ENCODE measurements around the gene MAPT.

DNA sequence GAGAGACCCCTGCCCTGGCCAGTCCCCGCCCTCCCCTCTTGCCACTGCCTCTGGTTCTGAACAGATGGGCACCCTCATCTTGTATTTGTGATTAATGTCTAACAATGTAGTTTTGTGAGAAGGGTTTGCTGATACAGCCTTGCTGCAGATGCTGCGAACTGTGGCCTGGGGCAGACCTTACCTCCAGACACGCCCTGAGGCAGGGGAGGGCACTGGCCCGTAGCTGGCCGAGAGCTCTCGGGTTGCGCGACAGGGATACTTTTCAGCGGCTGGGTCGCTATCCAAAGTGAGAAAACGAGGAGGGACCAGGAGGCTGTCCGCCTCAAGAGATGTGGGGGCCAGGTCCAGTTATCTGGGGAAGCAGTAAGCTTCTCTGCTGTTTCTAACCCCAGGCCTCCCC, 126.6 kb downstream of the MAPT start:
- TF ChIP-seq, protein P1, sequence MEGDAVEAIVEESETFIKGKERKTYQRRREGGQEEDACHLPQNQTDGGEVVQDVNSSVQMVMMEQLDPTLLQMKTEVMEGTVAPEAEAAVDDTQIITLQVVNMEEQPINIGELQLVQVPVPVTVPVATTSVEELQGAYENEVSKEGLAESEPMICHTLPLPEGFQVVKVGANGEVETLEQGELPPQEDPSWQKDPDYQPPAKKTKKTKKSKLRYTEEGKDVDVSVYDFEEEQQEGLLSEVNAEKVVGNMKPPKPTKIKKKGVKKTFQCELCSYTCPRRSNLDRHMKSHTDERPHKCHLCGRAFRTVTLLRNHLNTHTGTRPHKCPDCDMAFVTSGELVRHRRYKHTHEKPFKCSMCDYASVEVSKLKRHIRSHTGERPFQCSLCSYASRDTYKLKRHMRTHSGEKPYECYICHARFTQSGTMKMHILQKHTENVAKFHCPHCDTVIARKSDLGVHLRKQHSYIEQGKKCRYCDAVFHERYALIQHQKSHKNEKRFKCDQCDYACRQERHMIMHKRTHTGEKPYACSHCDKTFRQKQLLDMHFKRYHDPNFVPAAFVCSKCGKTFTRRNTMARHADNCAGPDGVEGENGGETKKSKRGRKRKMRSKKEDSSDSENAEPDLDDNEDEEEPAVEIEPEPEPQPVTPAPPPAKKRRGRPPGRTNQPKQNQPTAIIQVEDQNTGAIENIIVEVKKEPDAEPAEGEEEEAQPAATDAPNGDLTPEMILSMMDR (IDR thresholded peaks at IDR 0.05; ENCODE audit: low read depth, low read length), result no peak
- no peak for TF ChIP-seq POLR2A (IDR thresholded peaks at IDR 0.05; ENCODE audit: extremely low read depth, insufficient read length)
- TF ChIP-seq, protein P2, sequence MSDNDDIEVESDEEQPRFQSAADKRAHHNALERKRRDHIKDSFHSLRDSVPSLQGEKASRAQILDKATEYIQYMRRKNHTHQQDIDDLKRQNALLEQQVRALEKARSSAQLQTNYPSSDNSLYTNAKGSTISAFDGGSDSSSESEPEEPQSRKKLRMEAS (IDR thresholded peaks at IDR 0.05; ENCODE audit: low read depth, low read length), result no peak

All from NB4 (cell line).